PC-9 (cell line): Measurements from ENCODE around the gene ZBTB4. TPM values are rescaled to one million over a fixed set of nuclear protein-coding genes. Genes with fewer than 3 reads are reported as not detected.

Experiments
- BruUV-seq: library from RNA; stranded (reverse); fragments of 400-500 nt; replicated peaks from 2 replicates; lab custom pipeline; 2021; lab: Mats Ljungman, UMichigan
- CTCF ChIA-PET: fragments of 300-600 bp; sonication (Branson Sonifier 250); formaldehyde crosslinking; loops from one replicate; lab custom pipeline; 2022; ENCODE audit warnings: antibody characterized with exemption; lab: Charles Lee
- POLR2A ChIA-PET: fragments of 300-600 bp; sonication (Branson Sonifier 250); formaldehyde crosslinking; loops from one replicate; lab custom pipeline; 2022; ENCODE audit warnings: antibody characterized with exemption; ENCODE audit not compliant: unreplicated experiment; lab: Charles Lee
- DNase-seq, 2 experiments: peaks; one replicate each; pipeline versions ENCODE4 v3.0.0 to v3.0.0-alpha.2; 2015 to 2022; ENCODE audit warnings: mixed read lengths in 1 of 2
- H2AFZ ChIP-seq: fragments of 200-600 bp; sonication (generic); 2 replicates; pipeline ENCODE4 v1.8.1; 2017; ENCODE audit warnings: antibody characterized with exemption
- H3F3A ChIP-seq: fragments of 200-600 bp; sonication (generic); 2 replicates; pipeline ENCODE4 v1.8.1; 2017; ENCODE audit warnings: antibody characterized with exemption, mild to moderate bottlenecking, low read depth; ENCODE audit not compliant: insufficient read depth
- H3K27ac ChIP-seq: fragments of 200-600 bp; sonication (generic); 2 replicates; pipeline ENCODE4 v1.6.1; 2016; ENCODE audit warnings: mixed run types
- H3K27me3 ChIP-seq: fragments of 200-600 bp; sonication (generic); 2 replicates; pipeline ENCODE4 v1.6.1; 2016; ENCODE audit warnings: low read depth, mixed run types; ENCODE audit not compliant: insufficient read depth
- H3K36me3 ChIP-seq: fragments of 200-600 bp; sonication (generic); 2 replicates; pipeline ENCODE4 v1.6.1; 2016; ENCODE audit warnings: low read depth, mixed run types
- H3K4me1 ChIP-seq: fragments of 200-600 bp; sonication (generic); replicated peaks from 2 replicates; pipeline ENCODE4 v1.6.1; 2016; ENCODE audit warnings: mixed run types; ENCODE audit not compliant: insufficient read depth
- H3K4me2 ChIP-seq: fragments of 200-600 bp; sonication (generic); 2 replicates; pipeline ENCODE4 v1.6.1; 2017; ENCODE audit warnings: mixed run types
- H3K4me3 ChIP-seq: fragments of 200-600 bp; sonication (generic); 2 replicates; pipeline ENCODE4 v1.6.1; 2016; ENCODE audit warnings: mixed run types
- H3K79me2 ChIP-seq: fragments of 200-600 bp; sonication (generic); 2 replicates; pipeline ENCODE4 v1.6.1; 2017; ENCODE audit warnings: low read depth, mixed run types
- H3K9me2 ChIP-seq: fragments of 200-600 bp; sonication (generic); 2 replicates; pipeline ENCODE4 v1.8.1; 2017; ENCODE audit warnings: mild to moderate bottlenecking; ENCODE audit not compliant: insufficient read depth
- H3K9me3 ChIP-seq: fragments of 200-600 bp; sonication (generic); 2 replicates; pipeline ENCODE4 v1.8.1; 2016; ENCODE audit warnings: low read depth; ENCODE audit not compliant: insufficient read depth
- H4K20me1 ChIP-seq: fragments of 200-600 bp; sonication (generic); 2 replicates; pipeline ENCODE4 v1.8.1; 2017; ENCODE audit not compliant: insufficient read depth
- EZH2 ChIP-seq: fragments of 200-600 bp; sonication (generic); IDR thresholded peaks from 2 replicates; pipeline ENCODE4 v1.8.0; 2017; ENCODE audit warnings: antibody characterized with exemption, low read depth
- intact Hi-C: fragments of 100-400 bp; cut with micrococcal nuclease; formaldehyde crosslinking; loops from one replicate; pipeline ENCODE4 v1.10.0; 2022; ENCODE audit not compliant: unreplicated experiment
- total RNA-seq: library from RNA; stranded (reverse); gene quantifications from 2 replicates; pipeline ENCODE4 v1.2.3, GENCODE V29; 2021
- TF ChIP-seq, protein P1 (sequence below): fragments of 200-600 bp; sonication (generic); conservative IDR thresholded peaks from 2 replicates; pipeline ENCODE4 v1.6.1; 2017; ENCODE audit warnings: mixed run types, antibody characterized with exemption, mild to moderate bottlenecking, moderate library complexity

Gene ZBTB4
- total RNA-seq, 1 experiment from 2014 or later = 54.0 TPM

- Histone ChIP-seq H2AFZ (no peak overlapping the region), H3K9me3 (no peaks in the 10 kb centered on the region), H3K27me3 (no peaks in the 10 kb centered on the region), H3K9me2 (no peaks in the 10 kb centered on the region), H3K79me2 (no peaks in the 10 kb centered on the region), H3K27ac (no peak overlapping the region), H3K4me1 (no peaks in the 10 kb centered on the region), H3F3A (no peaks in the 10 kb centered on the region), H3K4me3 (no peak overlapping the region), H4K20me1 (no peaks in the 10 kb centered on the region), H3K4me2 (no peak overlapping the region), H3K36me3 (no peaks in the 10 kb centered on the region)
- no peak for DNase-seq
- TF ChIP-seq EZH2 = no peak
- TF ChIP-seq, protein P1, sequence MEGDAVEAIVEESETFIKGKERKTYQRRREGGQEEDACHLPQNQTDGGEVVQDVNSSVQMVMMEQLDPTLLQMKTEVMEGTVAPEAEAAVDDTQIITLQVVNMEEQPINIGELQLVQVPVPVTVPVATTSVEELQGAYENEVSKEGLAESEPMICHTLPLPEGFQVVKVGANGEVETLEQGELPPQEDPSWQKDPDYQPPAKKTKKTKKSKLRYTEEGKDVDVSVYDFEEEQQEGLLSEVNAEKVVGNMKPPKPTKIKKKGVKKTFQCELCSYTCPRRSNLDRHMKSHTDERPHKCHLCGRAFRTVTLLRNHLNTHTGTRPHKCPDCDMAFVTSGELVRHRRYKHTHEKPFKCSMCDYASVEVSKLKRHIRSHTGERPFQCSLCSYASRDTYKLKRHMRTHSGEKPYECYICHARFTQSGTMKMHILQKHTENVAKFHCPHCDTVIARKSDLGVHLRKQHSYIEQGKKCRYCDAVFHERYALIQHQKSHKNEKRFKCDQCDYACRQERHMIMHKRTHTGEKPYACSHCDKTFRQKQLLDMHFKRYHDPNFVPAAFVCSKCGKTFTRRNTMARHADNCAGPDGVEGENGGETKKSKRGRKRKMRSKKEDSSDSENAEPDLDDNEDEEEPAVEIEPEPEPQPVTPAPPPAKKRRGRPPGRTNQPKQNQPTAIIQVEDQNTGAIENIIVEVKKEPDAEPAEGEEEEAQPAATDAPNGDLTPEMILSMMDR = no peak
- intact Hi-C loops = no loop called here
- CTCF ChIA-PET = no interaction called here
- no TSS peak for BruUV-seq
- POLR2A ChIA-PET = no interaction called here
Observed at GRCh38 chr17:7466639-7467341, 12.6 kb downstream of the ZBTB4 start.

DNA sequence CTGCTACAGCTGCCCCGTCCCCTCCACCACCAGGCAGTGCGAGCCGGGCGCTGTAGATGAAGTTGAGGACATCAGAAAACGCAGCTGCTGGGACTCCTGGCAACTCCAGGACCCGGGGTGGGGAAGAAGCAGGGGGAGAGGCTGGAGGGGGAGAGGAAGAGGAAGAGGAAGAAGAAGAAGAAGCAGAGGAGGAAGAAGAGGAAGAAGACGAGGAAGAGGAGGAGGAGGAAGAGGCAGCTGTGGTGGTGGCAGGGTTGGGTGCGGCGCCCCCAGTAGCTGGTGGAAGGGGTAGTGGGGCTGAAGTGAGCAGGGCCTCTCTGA, 13.2 kb downstream of the ZBTB4 start:
- Histone ChIP-seq H2AFZ (no peak overlapping the region), H3K27ac (no peak overlapping the region), H3K9me2 (no peaks in the 10 kb centered on the region), H3K27me3 (no peaks in the 10 kb centered on the region), H3K36me3 (no peaks in the 10 kb centered on the region), H3K9me3 (no peaks in the 10 kb centered on the region), H3K4me1 (no peaks in the 10 kb centered on the region), H3K79me2 (no peaks in the 10 kb centered on the region), H3K4me3 (no peak overlapping the region), H3F3A (no peaks in the 10 kb centered on the region), H4K20me1 (no peaks in the 10 kb centered on the region), H3K4me2 (no peak overlapping the region)
- intact Hi-C loops = no loop called here
- no TSS peak for BruUV-seq
- CTCF ChIA-PET = no interaction called here
- POLR2A ChIA-PET = no interaction called here
- no peak for TF ChIP-seq EZH2
- TF ChIP-seq, protein P1 = no peak
- no peak for DNase-seq

DNA sequence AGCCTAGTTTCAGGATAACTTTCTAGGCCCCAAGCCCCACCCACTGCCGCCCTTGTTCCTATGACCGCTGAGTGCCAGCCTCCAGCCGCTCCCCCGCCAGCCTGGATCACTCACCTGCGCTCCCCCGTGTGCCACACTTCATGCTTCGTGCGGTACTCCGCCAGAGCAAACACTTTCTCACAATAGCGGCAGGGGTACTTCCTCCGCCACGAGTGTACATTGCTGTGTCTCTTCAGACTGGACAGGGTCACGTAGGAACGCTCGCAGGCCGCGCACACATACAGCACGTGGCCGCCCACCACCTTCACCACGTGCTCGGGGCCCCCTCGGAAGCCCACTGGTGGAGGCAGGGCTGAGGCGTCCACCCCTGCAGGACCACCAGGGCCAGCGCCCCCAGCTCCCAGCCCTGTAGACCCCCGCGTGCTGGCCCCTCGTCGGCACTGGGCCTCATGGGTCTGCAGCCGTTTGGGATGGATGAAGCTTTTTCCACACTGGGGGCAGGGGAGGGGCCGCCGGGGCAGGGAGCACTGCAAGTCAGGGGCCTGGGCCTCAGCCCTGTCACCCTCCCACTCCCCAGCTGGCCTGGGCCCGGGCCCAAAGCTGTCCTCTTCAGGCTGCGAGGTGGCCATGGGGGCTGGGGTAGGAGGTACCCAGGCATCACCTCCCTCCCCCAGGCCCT, 13.7 kb downstream of the ZBTB4 start:
- Histone ChIP-seq H3K79me2 (no peaks in the 10 kb centered on the region), H3F3A (no peaks in the 10 kb centered on the region), H2AFZ (no peak overlapping the region), H4K20me1 (no peaks in the 10 kb centered on the region), H3K4me1 (no peaks in the 10 kb centered on the region), H3K27ac (no peak overlapping the region), H3K36me3 (no peaks in the 10 kb centered on the region), H3K4me2 (no peak overlapping the region), H3K4me3 (no peak overlapping the region), H3K9me3 (no peaks in the 10 kb centered on the region), H3K27me3 (no peaks in the 10 kb centered on the region), H3K9me2 (no peaks in the 10 kb centered on the region)
- DNase-seq = no peak
- CTCF ChIA-PET = no interaction called here
- TF ChIP-seq EZH2 = no peak
- TF ChIP-seq, protein P1 = no peak
- intact Hi-C loops = no loop called here
- BruUV-seq = no TSS peak
- POLR2A ChIA-PET = no interaction called here
